ENCODE results near the gene EXD2.
"Not testable (repeated sequence)": the region's sequence is repeated elsewhere in the genome, so short reads cannot be mapped to it uniquely, and the experiment has no call there.

EXD2 gene

GRCh38 chr14:69275331-69275730 lies 84.0 kb downstream of the EXD2 start:
- DNase-seq: no peak

- DNase-seq: not testable (repeated sequence)
Measured at GRCh38 chr14:69277356-69277755, 86.1 kb downstream of the EXD2 start.

GRCh38 chr14:69280746-69281291 lies 89.5 kb downstream of the EXD2 start:
- DNase-seq: no peak

GRCh38 chr14:69281450-69282169 lies 90.3 kb downstream of the EXD2 start:
- peak in 1 of 56 donors; percentile 7 for DNase-seq

- DNase-seq: no peak
Measured at GRCh38 chr14:69282448-69282847, 91.2 kb downstream of the EXD2 start.

- DNase-seq: no peak
Measured at GRCh38 chr14:69284170-69284569, 92.9 kb downstream of the EXD2 start.

GRCh38 chr14:69285661-69286255 lies 94.5 kb downstream of the EXD2 start:
- DNase-seq: no peak

GRCh38 chr14:69287098-69288010 lies 96.1 kb downstream of the EXD2 start:
- peak in 3 of 56 donors; percentile 21 to 35 (median 22) for DNase-seq

- DNase-seq: peak in 30 of 56 donors; percentile 6 to 69 (median 28)
Measured at GRCh38 chr14:69288011-69288771, 96.9 kb downstream of the EXD2 start.

GRCh38 chr14:69288956-69289705 lies 97.8 kb downstream of the EXD2 start:
- no peak for DNase-seq

- DNase-seq: no peak
Measured at GRCh38 chr14:69289811-69290520, 98.7 kb downstream of the EXD2 start.

- not testable (repeated sequence) for DNase-seq
Measured at GRCh38 chr14:69290881-69291280, 99.6 kb downstream of the EXD2 start.

- no peak for DNase-seq
Measured at GRCh38 chr14:69291396-69291795, 100.1 kb downstream of the EXD2 start.

- DNase-seq: no peak
Measured at GRCh38 chr14:69291891-69292561, 100.7 kb downstream of the EXD2 start.
